B cell (primary cell): ENCODE measurements around the gene MED9. TPM values are rescaled to one million over a fixed set of nuclear protein-coding genes. Genes with fewer than 3 reads are reported as not detected.

Experiments used
- ATAC-seq: fragments of 200-7000 bp; cut with Tn5 transposase; one replicate; pipeline ENCODE4 v1.10.0; 2021; ENCODE audit warnings: low read depth, mild to moderate bottlenecking, moderate number of reproducible peaks, moderate library complexity
- CTCF ChIA-PET: fragments of 350-600 bp; sonication (Branson Sonifier 250); formaldehyde crosslinking; loops from one replicate; lab custom pipeline; 2021; ENCODE audit warnings: antibody characterized with exemption, inconsistent platforms; lab: Charles Lee
- POLR2A ChIA-PET: fragments of 350-600 bp; sonication (Branson Sonifier 250); formaldehyde crosslinking; loops from one replicate; lab custom pipeline; 2021; ENCODE audit warnings: antibody characterized with exemption; lab: Charles Lee
- DNase-seq: peaks from one replicate; pipeline ENCODE4 v3.0.0; 2013
- H2AFZ ChIP-seq: 2 replicates; pipeline ENCODE4 v1.6.1; 2012; ENCODE audit warnings: mild to moderate bottlenecking, low read depth, low read length; ENCODE audit not compliant: insufficient read depth, poor library complexity, severe bottlenecking
- H3K27ac ChIP-seq, 2 donors: 1 replicate in 1 of 2; 2 replicates in 1 of 2; pipeline ENCODE4 v1.5.1; 2012 to 2013; ENCODE audit warnings: low read length in 2 of 2, mild to moderate bottlenecking in 2 of 2, moderate library complexity in 1 of 2
- H3K27me3 ChIP-seq, 4 experiments: fragments of 200-600 bp in 1 of 4; sonication (generic) in 1 of 4; replicated peaks in 1 of 4; 1 replicate in 2 of 4; 2 replicates in 2 of 4; pipeline versions ENCODE4 v1.6.1 to v1.7.0; 2013 to 2016; ENCODE audit warnings: low read length in 3 of 4, mild to moderate bottlenecking in 2 of 4, mixed read lengths in 1 of 4, moderate library complexity in 1 of 4; ENCODE audit not compliant: insufficient read depth in 4 of 4, control insufficient read depth in 3 of 4; ENCODE audit errors: control extremely low read depth in 1 of 4
- H3K36me3 ChIP-seq, 2 experiments: replicated peaks in 1 of 2; 1 replicate in 1 of 2; 2 replicates in 1 of 2; pipeline versions ENCODE4 v1.6.1 to v1.7.1; 2013; ENCODE audit warnings: low read length in 1 of 2; ENCODE audit not compliant: insufficient read depth in 2 of 2, control insufficient read depth in 1 of 2; ENCODE audit errors: control extremely low read depth in 1 of 2, extremely low read depth in 1 of 2
- H3K4me1 ChIP-seq, 2 donors: fragments of 200-600 bp in 1 of 2; sonication (generic) in 1 of 2; 1 replicate in 1 of 2; 2 replicates in 1 of 2; pipeline versions ENCODE4 v1.5.1 to v1.6.1; 2013 to 2017; ENCODE audit warnings: low read length in 2 of 2; ENCODE audit not compliant: control insufficient read depth in 2 of 2, insufficient read depth in 2 of 2
- H3K4me2 ChIP-seq: replicated peaks from 2 replicates; pipeline ENCODE3; 2012; ENCODE audit warnings: mild to moderate bottlenecking, low read depth, low read length; ENCODE audit not compliant: poor library complexity, severe bottlenecking
- H3K4me3 ChIP-seq, 5 experiments: fragments of 200-600 bp in 1 of 5; sonication (generic) in 1 of 5; 1 replicate in 3 of 5; 2 replicates in 2 of 5; pipeline versions ENCODE4 v1.5.1 to v1.7.0; 2011 to 2016; ENCODE audit warnings: low read length in 4 of 5, mild to moderate bottlenecking in 4 of 5, low read depth in 2 of 5, control low read depth in 1 of 5, moderate library complexity in 1 of 5; ENCODE audit not compliant: insufficient read depth in 1 of 5; ENCODE audit errors: control extremely low read depth in 1 of 5, extremely low read depth in 1 of 5
- H3K79me2 ChIP-seq: fragments of 200-600 bp; sonication (generic); one replicate; pipeline ENCODE4 v1.6.0; 2016; ENCODE audit warnings: low read length; ENCODE audit not compliant: control insufficient read depth, insufficient read depth
- H3K9ac ChIP-seq: fragments of 200-600 bp; sonication (generic); 2 replicates; pipeline ENCODE4 v1.6.1; 2017; ENCODE audit warnings: mild to moderate bottlenecking, low read length, moderate library complexity
- H3K9me3 ChIP-seq, 3 donors: one replicate each; pipeline versions ENCODE4 v1.6.1 to v1.7.1; 2013; ENCODE audit warnings: low read length in 2 of 3; ENCODE audit not compliant: control insufficient read depth in 2 of 3, insufficient read depth in 1 of 3; ENCODE audit errors: control extremely low read depth in 1 of 3
- H4K20me1 ChIP-seq: 2 replicates; pipeline ENCODE4 v1.6.0; 2012; ENCODE audit warnings: mild to moderate bottlenecking, low read length; ENCODE audit not compliant: insufficient read depth, control insufficient read depth, poor library complexity, severe bottlenecking
- H3K27ac Mint-ChIP-seq: one replicate; pipeline ENCODE4 v1.8.0; 2021; ENCODE audit warnings: mixed read lengths
- H3K27me3 Mint-ChIP-seq: one replicate; pipeline ENCODE4 v1.8.0; 2021; ENCODE audit warnings: mixed read lengths
- H3K4me1 Mint-ChIP-seq: one replicate; pipeline ENCODE4 v1.8.0; 2021; ENCODE audit warnings: mixed read lengths
- H3K4me3 Mint-ChIP-seq: one replicate; pipeline ENCODE4 v1.8.0; 2021; ENCODE audit warnings: mixed read lengths
- H3K9me3 Mint-ChIP-seq: one replicate; pipeline ENCODE4 v1.8.0; 2022; ENCODE audit warnings: mixed read lengths; ENCODE audit not compliant: insufficient read depth
- EZH2 ChIP-seq: IDR thresholded peaks from 2 replicates; pipeline ENCODE4 v1.6.1; 2012; ENCODE audit warnings: borderline replicate concordance, low read depth, mild to moderate bottlenecking, moderate library complexity, low read length; ENCODE audit not compliant: insufficient read depth, poor library complexity, severe bottlenecking
- WGBS: methylation state at CpG from one replicate; pipeline ENCODE4 v1.1.5; 2013; ENCODE audit warnings: missing lambda C conversion rate; ENCODE audit not compliant: insufficient coverage; 5-methylcytosine and 5-hydroxymethylcytosine counted together
- intact Hi-C: fragments of 100-400 bp; cut with micrococcal nuclease; formaldehyde crosslinking; loops from one replicate; pipeline ENCODE4 v1.10.0; 2022
- polyA plus RNA-seq: library from polyadenylated mRNA; depleted of rRNA; stranded (reverse); fragments of >200 nt; gene quantifications from 2 replicates; pipeline ENCODE4 v1.2.3, GENCODE V29; 2012
- total RNA-seq, 2 donors: library from RNA; stranded (reverse); fragments of 120-200 nt in 1 of 2; gene quantifications; 1 replicate in 1 of 2; 2 replicates in 1 of 2; pipeline versions ENCODE4 v1.2.3 to v1.2.4, GENCODE V29; 2013 to 2022
- TF ChIP-seq, protein P1 (sequence below): fragments of 200-600 bp; IDR thresholded peaks from one replicate; pipeline ENCODE4 v1.8.0; 2022; ENCODE audit warnings: antibody characterized with exemption, mild to moderate bottlenecking

The MED9 gene
- total and polyA plus RNA-seq, 2 donors (not counting 1 experiment from before 2014, with no cell fraction given) = 11.6 to 18.9 TPM

DNA sequence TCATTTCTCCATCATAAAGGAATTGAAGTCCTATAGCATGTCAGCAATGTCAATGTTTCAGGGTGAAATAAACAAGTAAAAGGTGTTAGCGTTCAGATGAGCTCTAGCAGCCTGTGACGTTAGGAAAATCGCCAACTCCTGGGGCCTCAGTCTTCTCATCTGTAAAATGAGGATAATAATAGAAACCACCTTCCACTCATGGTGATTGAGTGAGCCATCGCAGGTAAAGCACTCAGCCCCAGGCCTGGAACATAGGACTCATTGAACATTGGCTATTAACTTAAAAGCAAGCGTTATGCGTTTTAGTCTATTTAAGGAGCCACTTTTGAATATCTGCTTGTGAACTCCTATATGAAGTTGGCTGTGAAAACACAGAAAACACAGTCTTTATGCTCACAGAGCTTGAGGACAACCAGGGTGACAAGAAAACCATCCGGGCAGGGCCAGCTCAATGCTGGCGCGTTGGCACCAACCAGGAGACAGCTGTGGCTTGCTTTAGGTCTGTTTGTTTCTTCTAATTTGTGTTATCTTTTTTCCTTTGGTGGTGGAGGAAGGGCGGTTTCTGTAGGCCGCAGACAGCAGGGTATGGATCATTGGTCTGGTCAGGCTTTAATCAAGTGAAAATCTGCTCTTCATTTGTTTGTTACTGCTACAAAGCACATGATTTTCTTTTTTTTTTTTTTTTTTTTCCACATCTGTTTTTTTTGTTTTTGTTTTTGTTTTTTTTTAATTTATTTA is 35.7 kb upstream of the MED9 start:
- no peaks in the 10 kb centered on the region for H3K9me3 ChIP-seq
- no peaks in the 10 kb centered on the region for H3K27me3 ChIP-seq
- no peak overlapping the region for H3K4me3 Mint-ChIP-seq
- TF ChIP-seq, protein P1, sequence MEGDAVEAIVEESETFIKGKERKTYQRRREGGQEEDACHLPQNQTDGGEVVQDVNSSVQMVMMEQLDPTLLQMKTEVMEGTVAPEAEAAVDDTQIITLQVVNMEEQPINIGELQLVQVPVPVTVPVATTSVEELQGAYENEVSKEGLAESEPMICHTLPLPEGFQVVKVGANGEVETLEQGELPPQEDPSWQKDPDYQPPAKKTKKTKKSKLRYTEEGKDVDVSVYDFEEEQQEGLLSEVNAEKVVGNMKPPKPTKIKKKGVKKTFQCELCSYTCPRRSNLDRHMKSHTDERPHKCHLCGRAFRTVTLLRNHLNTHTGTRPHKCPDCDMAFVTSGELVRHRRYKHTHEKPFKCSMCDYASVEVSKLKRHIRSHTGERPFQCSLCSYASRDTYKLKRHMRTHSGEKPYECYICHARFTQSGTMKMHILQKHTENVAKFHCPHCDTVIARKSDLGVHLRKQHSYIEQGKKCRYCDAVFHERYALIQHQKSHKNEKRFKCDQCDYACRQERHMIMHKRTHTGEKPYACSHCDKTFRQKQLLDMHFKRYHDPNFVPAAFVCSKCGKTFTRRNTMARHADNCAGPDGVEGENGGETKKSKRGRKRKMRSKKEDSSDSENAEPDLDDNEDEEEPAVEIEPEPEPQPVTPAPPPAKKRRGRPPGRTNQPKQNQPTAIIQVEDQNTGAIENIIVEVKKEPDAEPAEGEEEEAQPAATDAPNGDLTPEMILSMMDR = no peak
- TF ChIP-seq EZH2 = no peak
- H2AFZ ChIP-seq = no peak overlapping the region
- DNase-seq (no peak), ATAC-seq (no peak)
- CTCF ChIA-PET = interaction anchor here (1.3 to 2.0 kb wide), 4 partner anchors 55 to 201 kb away, joined by 4 to 23 read pairs (median 6); partner anchors contain the start of gene RASD1
- no peaks in the 10 kb centered on the region for H3K79me2 ChIP-seq
- H3K4me1 ChIP-seq = peaks cover 0 to 3% of the 10 kb centered on the region in 2 donors
- no peak overlapping the region for H3K4me2 ChIP-seq
- no peaks in the 10 kb centered on the region for H4K20me1 ChIP-seq
- intact Hi-C loops = loop anchor here (2.0 kb wide), 2 partner anchors 86 to 202 kb away; no protein-coding TSS in a partner anchor
- H3K9me3 Mint-ChIP-seq = no peaks in the 10 kb centered on the region
- H3K36me3 ChIP-seq = no peaks in the 10 kb centered on the region
- H3K9ac ChIP-seq = no peak overlapping the region
- POLR2A ChIA-PET = no interaction called here
- WGBS = 100% methylated on average over 5 of the region's 11 CpGs
- H3K4me1 Mint-ChIP-seq = peaks cover 2% of the 10 kb centered on the region
- H3K27me3 Mint-ChIP-seq = peaks cover 12% of the 10 kb centered on the region
- H3K27ac ChIP-seq = no peak overlapping the region
- no peak overlapping the region for H3K27ac Mint-ChIP-seq
- no peak overlapping the region for H3K4me3 ChIP-seq

DNA sequence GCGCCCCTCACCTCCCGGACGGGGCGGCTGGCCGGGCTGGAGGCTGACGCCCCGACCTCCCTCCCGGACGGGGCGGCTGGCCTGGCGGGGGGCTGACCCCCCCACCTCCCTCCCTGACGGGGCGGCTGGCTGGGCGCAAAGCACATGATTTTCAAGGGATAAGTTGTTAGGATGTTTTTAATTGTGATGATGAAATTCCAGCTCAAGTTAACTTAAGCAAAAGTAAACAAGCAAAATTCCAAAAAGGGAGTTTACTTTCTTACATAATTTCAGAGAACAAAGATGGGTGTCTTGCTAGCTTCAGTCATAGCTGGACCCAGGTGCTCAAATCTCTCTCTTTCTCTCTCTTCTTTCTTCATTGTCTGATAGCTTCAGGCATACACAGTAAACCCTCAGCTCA is 33.6 kb upstream of the MED9 start:
- Mint-ChIP-seq H3K9me3 (peaks cover 2% of the 10 kb centered on the region), H3K27me3 (peaks cover 17% of the 10 kb centered on the region), H3K27ac (no peak overlapping the region), H3K4me1 (peaks cover 2% of the 10 kb centered on the region), H3K4me3 (no peak overlapping the region)
- Histone ChIP-seq H3K27ac (no peak overlapping the region), H3K27me3 (peaks cover 0 to 6% (median 1%) of the 10 kb centered on the region in 4 experiments), H3K79me2 (no peaks in the 10 kb centered on the region), H3K9me3 (peaks cover 0 to 14% (median 0%) of the 10 kb centered on the region in 3 donors), H3K9ac (no peak overlapping the region), H3K4me3 (no peak overlapping the region), H3K36me3 (no peaks in the 10 kb centered on the region), H3K4me1 (peaks cover 0 to 3% of the 10 kb centered on the region in 2 donors), H2AFZ (no peak overlapping the region), H4K20me1 (no peaks in the 10 kb centered on the region), H3K4me2 (no peak overlapping the region)
- ChIA-PET CTCF (interaction anchor here (0.8 to 2.0 kb wide), 3 partner anchors 9 to 200 kb away, joined by 3 to 10 read pairs (median 3); no protein-coding TSS in a partner anchor), POLR2A (no interaction called here)
- intact Hi-C loops = no loop called here
- no CpG with 5 or more reads among the region's 14 CpGs for WGBS
- TF ChIP-seq, protein P1 = no peak
- TF ChIP-seq EZH2 = no peak
- DNase-seq (no peak), ATAC-seq (no peak)
